Kidney epithelial cell (primary cell): ENCODE measurements around the gene SH3GL3. TPM values are rescaled to one million over a fixed set of nuclear protein-coding genes. Genes with fewer than 3 reads are reported as not detected.

Source experiments
- DNase-seq: peaks from one replicate; pipeline ENCODE4 v3.0.0-alpha.2; 2010; ENCODE audit warnings: low read depth
- H3K27me3 ChIP-seq: 2 replicates; pipeline ENCODE4 v1.6.0; 2011; ENCODE audit warnings: low read length; ENCODE audit not compliant: control insufficient read depth, insufficient read depth
- H3K36me3 ChIP-seq: 2 replicates; pipeline ENCODE4 v1.5.1; 2011; ENCODE audit warnings: low read length; ENCODE audit not compliant: control insufficient read depth, insufficient read depth
- H3K4me3 ChIP-seq: 2 replicates; pipeline ENCODE4 v1.5.1; 2011; ENCODE audit warnings: low read depth, mild to moderate bottlenecking, control low read depth, low read length
- CTCF ChIP-seq: IDR thresholded peaks from 2 replicates; pipeline ENCODE4 v1.5.1; 2011; ENCODE audit warnings: mild to moderate bottlenecking, moderate library complexity, low read length, control low read depth, inconsistent platforms; ENCODE audit not compliant: insufficient read depth, poor library complexity, severe bottlenecking
- total RNA-seq: library from RNA; depleted of rRNA; stranded (reverse); fragments of >200 nt; gene quantifications from 2 replicates; pipeline ENCODE4 v1.2.3, GENCODE V29; 2015

Gene SH3GL3
- total RNA-seq, 1 donor from 2014 or later = 1.0 TPM

GRCh38 chr15:83582381-83582780, 135.2 kb downstream of the SH3GL3 start:
- TF ChIP-seq CTCF = no peak
- H3K27me3 ChIP-seq = no peaks in the 10 kb centered on the region
- H3K4me3 ChIP-seq = no peak overlapping the region
- no peak for DNase-seq
- no peaks in the 10 kb centered on the region for H3K36me3 ChIP-seq

DNA sequence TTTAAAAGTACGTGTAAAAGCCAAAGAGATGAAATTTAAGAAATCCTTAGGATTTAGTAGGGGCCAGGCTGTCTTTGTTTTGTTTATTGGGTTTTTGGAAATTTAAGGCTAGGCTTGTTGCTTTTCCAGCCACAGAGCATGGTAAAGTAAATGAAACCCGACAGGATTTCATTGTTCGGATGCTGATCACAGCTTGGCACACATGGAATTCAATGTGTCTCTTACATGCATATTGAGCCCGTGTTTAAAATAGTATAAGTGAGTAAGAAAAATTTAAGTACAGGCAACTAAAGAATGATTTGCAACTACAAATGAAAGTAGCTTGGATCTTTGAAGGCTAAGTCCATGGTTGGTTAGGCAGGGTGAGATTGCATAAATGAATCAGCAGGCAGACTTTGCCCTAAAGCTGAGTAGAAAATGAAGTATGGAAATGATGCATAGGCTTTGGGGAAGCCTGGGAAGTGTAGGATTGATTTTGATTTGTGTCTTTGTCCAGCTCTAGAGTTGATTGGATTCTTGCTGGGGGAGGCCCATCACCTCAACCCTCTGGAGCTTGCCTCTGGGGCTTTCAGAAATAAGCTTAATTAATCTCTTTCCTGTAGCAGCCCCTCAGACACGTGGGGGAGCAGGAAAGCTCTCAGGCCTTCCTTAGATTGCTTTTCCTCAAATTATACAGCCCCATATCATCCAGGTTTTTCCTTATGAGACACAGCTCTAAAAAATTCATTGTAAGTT, 138.6 kb downstream of the SH3GL3 start:
- no peak for DNase-seq
- H3K4me3 ChIP-seq = no peak overlapping the region
- no peak for TF ChIP-seq CTCF
- H3K27me3 ChIP-seq = no peaks in the 10 kb centered on the region
- no peaks in the 10 kb centered on the region for H3K36me3 ChIP-seq

DNA sequence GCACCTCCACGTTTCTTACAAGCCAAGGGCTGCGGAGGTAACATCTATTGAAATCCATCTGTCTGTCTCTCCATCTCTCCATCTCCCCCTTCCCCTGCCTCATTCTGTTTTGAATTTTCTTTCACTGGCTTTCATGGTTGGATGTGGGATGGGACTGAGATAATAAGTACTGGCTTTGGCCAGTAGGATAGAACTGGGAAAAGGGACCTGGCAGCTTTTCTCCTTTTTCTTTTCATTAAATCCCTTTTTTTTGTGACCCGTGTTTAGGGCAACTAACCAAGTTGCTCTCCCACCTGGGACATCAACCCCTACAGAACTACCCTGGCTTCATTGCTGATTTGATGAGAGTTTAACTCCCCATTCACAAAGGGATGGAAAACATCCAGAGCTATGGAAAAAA, 139.9 kb downstream of the SH3GL3 start:
- no peak for TF ChIP-seq CTCF
- no peak for DNase-seq
- Histone ChIP-seq H3K27me3 (no peaks in the 10 kb centered on the region), H3K36me3 (no peaks in the 10 kb centered on the region), H3K4me3 (no peak overlapping the region)

- no peak for DNase-seq
- Histone ChIP-seq H3K27me3 (no peaks in the 10 kb centered on the region), H3K4me3 (no peak overlapping the region), H3K36me3 (no peaks in the 10 kb centered on the region)
- TF ChIP-seq CTCF = no peak
These were observed 141.3 kb downstream of the SH3GL3 start for GRCh38 chr15:83588441-83588840.

- Histone ChIP-seq H3K36me3 (no peaks in the 10 kb centered on the region), H3K27me3 (no peaks in the 10 kb centered on the region), H3K4me3 (no peak overlapping the region)
- no peak for DNase-seq
- TF ChIP-seq CTCF = no peak
These were observed 145.4 kb downstream of the SH3GL3 start for GRCh38 chr15:83592370-83593040.
